Measurements from ENCODE around the gene CHAF1B.
A peak's percentile ranks its signal among the peaks of the same experiment; 100 is the strongest.
"Not testable (repeated sequence)": the region's sequence is repeated elsewhere in the genome, so short reads cannot be mapped to it uniquely, and the experiment has no call there.

CHAF1B gene

GRCh38 chr21:36388835-36389234 is 3.6 kb downstream of the CHAF1B start:
- peak; percentile 64 for DNase-seq (ENCODE audit: low spot score)

- DNase-seq (ENCODE audit: low spot score): not testable (repeated sequence)
These were observed 6.5 kb downstream of the CHAF1B start for GRCh38 chr21:36391649-36392048.

GRCh38 chr21:36395353-36396111 is 10.3 kb downstream of the CHAF1B start:
- DNase-seq (ENCODE audit: low spot score): no peak

GRCh38 chr21:36396325-36396724 is 11.1 kb downstream of the CHAF1B start:
- no peak for DNase-seq (ENCODE audit: low spot score)

- no peak for DNase-seq (ENCODE audit: low spot score)
These were observed 11.8 kb downstream of the CHAF1B start for GRCh38 chr21:36396971-36397370.

GRCh38 chr21:36397606-36398005 is 12.4 kb downstream of the CHAF1B start:
- DNase-seq (ENCODE audit: low spot score): no peak

GRCh38 chr21:36399736-36400135 is 14.5 kb downstream of the CHAF1B start:
- not testable (repeated sequence) for DNase-seq (ENCODE audit: low spot score)

- DNase-seq (ENCODE audit: low spot score): no peak
These were observed 15.5 kb downstream of the CHAF1B start for GRCh38 chr21:36400719-36401118.

GRCh38 chr21:36402339-36402738 is 17.1 kb downstream of the CHAF1B start:
- no peak for DNase-seq (ENCODE audit: low spot score)

- DNase-seq (ENCODE audit: low spot score): no peak
These were observed 18.5 kb downstream of the CHAF1B start for GRCh38 chr21:36403713-36404112.

GRCh38 chr21:36408568-36408967 is 23.4 kb downstream of the CHAF1B start:
- no peak for DNase-seq (ENCODE audit: low spot score)

GRCh38 chr21:36411301-36411700 is 26.1 kb downstream of the CHAF1B start:
- no peak for DNase-seq (ENCODE audit: low spot score)

GRCh38 chr21:36412916-36413315 is 27.7 kb downstream of the CHAF1B start:
- DNase-seq (ENCODE audit: low spot score): no peak

- no peak for DNase-seq (ENCODE audit: low spot score)
These were observed 30.2 kb downstream of the CHAF1B start for GRCh38 chr21:36415375-36415774.

- DNase-seq (ENCODE audit: low spot score): no peak
These were observed 34.0 kb downstream of the CHAF1B start for GRCh38 chr21:36419241-36419640.

- peak; percentile 90 for DNase-seq (ENCODE audit: low spot score)
These were observed 34.8 kb downstream of the CHAF1B start for GRCh38 chr21:36419996-36420395.

- DNase-seq (ENCODE audit: low spot score): no peak
These were observed 35.6 kb downstream of the CHAF1B start for GRCh38 chr21:36420571-36421339.

GRCh38 chr21:36422279-36423098 is 37.3 kb downstream of the CHAF1B start:
- DNase-seq (ENCODE audit: low spot score): peak; percentile 74

GRCh38 chr21:36423771-36424433 is 38.7 kb downstream of the CHAF1B start:
- no peak for DNase-seq (ENCODE audit: low spot score)

GRCh38 chr21:36424592-36424991 is 39.4 kb downstream of the CHAF1B start:
- DNase-seq (ENCODE audit: low spot score): no peak

GRCh38 chr21:36425286-36425685 is 40.1 kb downstream of the CHAF1B start:
- DNase-seq (ENCODE audit: low spot score): no peak

- DNase-seq (ENCODE audit: low spot score): no peak
These were observed 42.3 kb downstream of the CHAF1B start for GRCh38 chr21:36427502-36427901.
